IPS DF 6.9 (cell line): ENCODE data around the gene PIP4K2A.

ENCODE experiments used
- DNase-seq: peaks from one replicate; pipeline ENCODE4 v3.0.0-alpha.2; 2013; ENCODE audit warnings: low read depth, low spot score
- H3K27ac ChIP-seq: one replicate; pipeline ENCODE4 v1.5.1; 2013; ENCODE audit warnings: low read length, control low read depth
- H3K27me3 ChIP-seq: 2 replicates; pipeline ENCODE4 v1.6.1; 2013; ENCODE audit warnings: mild to moderate bottlenecking, low read length; ENCODE audit not compliant: control insufficient read depth, insufficient read depth
- H3K36me3 ChIP-seq: 2 replicates; pipeline ENCODE4 v1.6.1; 2013; ENCODE audit warnings: low read length; ENCODE audit not compliant: control insufficient read depth, insufficient read depth
- H3K4me1 ChIP-seq: 2 replicates; pipeline ENCODE4 v1.6.1; 2013; ENCODE audit warnings: low read length; ENCODE audit not compliant: control insufficient read depth, insufficient read depth
- H3K4me3 ChIP-seq: 2 replicates; pipeline ENCODE4 v1.5.1; 2013; ENCODE audit warnings: mild to moderate bottlenecking, low read length
- H3K9me3 ChIP-seq: 2 replicates; pipeline ENCODE4 v1.6.1; 2013; ENCODE audit warnings: low read length, inconsistent platforms; ENCODE audit not compliant: control insufficient read depth, insufficient read depth
- WGBS: extraction: QIAGEN DNeasy Blood & Tissue Kit; methylation state at CpG from one replicate; pipeline ENCODE4 v1.1.7; 2013; ENCODE audit warnings: mixed read lengths, missing lambda C conversion rate; ENCODE audit not compliant: insufficient read length, insufficient coverage; 5-methylcytosine and 5-hydroxymethylcytosine counted together

The PIP4K2A gene

GRCh38 chr10:22657566-22658225 lies 56.7 kb downstream of the PIP4K2A start:
- H3K27me3 ChIP-seq, result no peaks in the 10 kb centered on the region
- H3K36me3 ChIP-seq, result no peaks in the 10 kb centered on the region
- no peak overlapping the region for H3K4me3 ChIP-seq
- DNase-seq, result no peak
- H3K9me3 ChIP-seq, result no peaks in the 10 kb centered on the region
- H3K4me1 ChIP-seq, result 0 out of 2 replicates have a peak, but pooled peaks cover 4% of the 10 kb centered on the region
- H3K27ac ChIP-seq, result no peak overlapping the region
- no CpG with 5 or more reads among the region's 5 CpGs for WGBS

- Histone ChIP-seq H3K27ac (no peak overlapping the region), H3K9me3 (no peaks in the 10 kb centered on the region), H3K4me3 (no peak overlapping the region), H3K4me1 (0 out of 2 replicates have a peak, but pooled peaks cover 4% of the 10 kb centered on the region), H3K27me3 (no peaks in the 10 kb centered on the region), H3K36me3 (no peaks in the 10 kb centered on the region)
- no CpG with 5 or more reads among the region's 4 CpGs for whole genome bisulfite sequencing
- no peak for DNase-seq
These were observed 57.4 kb downstream of the PIP4K2A start for GRCh38 chr10:22657024-22657423.

GRCh38 chr10:22656036-22656435 lies 58.3 kb downstream of the PIP4K2A start:
- H3K9me3 ChIP-seq, result no peaks in the 10 kb centered on the region
- no peak for DNase-seq
- no CpG with 5 or more reads among the region's 8 CpGs for WGBS
- H3K27me3 ChIP-seq, result no peaks in the 10 kb centered on the region
- H3K4me3 ChIP-seq, result no peak overlapping the region
- 0 out of 2 replicates have a peak, but pooled peaks cover 4% of the 10 kb centered on the region for H3K4me1 ChIP-seq
- H3K27ac ChIP-seq, result no peak overlapping the region
- no peaks in the 10 kb centered on the region for H3K36me3 ChIP-seq

- no CpG with 5 or more reads among the region's 10 CpGs for WGBS
- no peak overlapping the region for H3K27ac ChIP-seq
These were observed 58.9 kb downstream of the PIP4K2A start for GRCh38 chr10:22655312-22655981.

GRCh38 chr10:22652988-22653481 lies 61.3 kb downstream of the PIP4K2A start:
- Histone ChIP-seq H3K4me1 (peaks cover 4% of the 10 kb centered on the region; the same call in 1 of the 2 replicates), H3K36me3 (no peaks in the 10 kb centered on the region)

More at GRCh38 chr10:22655312-22655981, 58.9 kb downstream of the PIP4K2A start:
- DNase-seq, result no peak
- Histone ChIP-seq H3K36me3 (no peaks in the 10 kb centered on the region), H3K4me3 (no peak overlapping the region), H3K9me3 (no peaks in the 10 kb centered on the region), H3K27me3 (no peaks in the 10 kb centered on the region), H3K4me1 (0 out of 2 replicates have a peak, but pooled peaks cover 4% of the 10 kb centered on the region)

GRCh38 chr10:22651276-22651980 lies 63.0 kb downstream of the PIP4K2A start:
- no CpG with 5 or more reads among the region's 12 CpGs for WGBS
- Histone ChIP-seq H3K4me1 (peaks cover 8% of the 10 kb centered on the region), H3K27me3 (no peaks in the 10 kb centered on the region), H3K4me3 (no peak overlapping the region), H3K9me3 (no peaks in the 10 kb centered on the region), H3K36me3 (no peaks in the 10 kb centered on the region), H3K27ac (no peak overlapping the region)
- no peak for DNase-seq

More at GRCh38 chr10:22652988-22653481, 61.3 kb downstream of the PIP4K2A start:
- no peaks in the 10 kb centered on the region for H3K9me3 ChIP-seq
- WGBS, result no CpG with 5 or more reads among the region's 6 CpGs
- DNase-seq, result no peak
- H3K27ac ChIP-seq, result no peak overlapping the region
- H3K4me3 ChIP-seq, result no peak overlapping the region
- no peaks in the 10 kb centered on the region for H3K27me3 ChIP-seq

- DNase-seq, result no peak
- no CpG with 5 or more reads among the region's 4 CpGs for WGBS
- Histone ChIP-seq H3K27ac (no peak overlapping the region), H3K27me3 (no peaks in the 10 kb centered on the region), H3K4me1 (peaks cover 9% of the 10 kb centered on the region), H3K4me3 (no peak overlapping the region), H3K36me3 (no peaks in the 10 kb centered on the region), H3K9me3 (no peaks in the 10 kb centered on the region)
These were observed 64.4 kb downstream of the PIP4K2A start for GRCh38 chr10:22649994-22650393.

- WGBS, result no CpG with 5 or more reads among the region's 9 CpGs
- Histone ChIP-seq H3K27ac (no peak overlapping the region), H3K4me1 (peaks cover 9% of the 10 kb centered on the region), H3K27me3 (no peaks in the 10 kb centered on the region), H3K4me3 (no peak overlapping the region), H3K36me3 (no peaks in the 10 kb centered on the region), H3K9me3 (no peaks in the 10 kb centered on the region)
- no peak for DNase-seq
These were observed 65.0 kb downstream of the PIP4K2A start for GRCh38 chr10:22649390-22649841.

- Histone ChIP-seq H3K9me3 (no peaks in the 10 kb centered on the region), H3K27ac (no peak overlapping the region), H3K4me3 (no peak overlapping the region), H3K27me3 (no peaks in the 10 kb centered on the region), H3K4me1 (peaks cover 9% of the 10 kb centered on the region), H3K36me3 (no peaks in the 10 kb centered on the region)
- WGBS, result no CpG with 5 or more reads among the region's 2 CpGs
- no peak for DNase-seq
These were observed 65.8 kb downstream of the PIP4K2A start for GRCh38 chr10:22648547-22648961.

- H3K4me1 ChIP-seq, result peaks cover 6% of the 10 kb centered on the region
- no peaks in the 10 kb centered on the region for H3K27me3 ChIP-seq
- no peaks in the 10 kb centered on the region for H3K36me3 ChIP-seq
- H3K27ac ChIP-seq, result no peak overlapping the region
- H3K9me3 ChIP-seq, result no peaks in the 10 kb centered on the region
- WGBS, result no CpG with 5 or more reads among the region's 5 CpGs
- DNase-seq, result no peak
- no peak overlapping the region for H3K4me3 ChIP-seq
These were observed 67.1 kb downstream of the PIP4K2A start for GRCh38 chr10:22647244-22647643.
